ENCODE measurements around the gene IGFBP6. TPM values are rescaled to one million over a fixed set of nuclear protein-coding genes. Genes with fewer than 3 reads are reported as not detected.
A peak's percentile ranks its signal among the peaks of the same experiment; 100 is the strongest.

Gene IGFBP6
- total and polyA plus RNA-seq, 9 of the 15 experiments (the other 6 are each of a cell fraction or from before 2014, with no cell fraction given): 0.15 to 1.4 (median 0.54) TPM

GRCh38 chr12:53147653-53148052 lies 50.2 kb downstream of the IGFBP6 start (continued):
- TF ChIP-seq E2F8 (IDR thresholded peaks at IDR 0.05; ENCODE audit: low read depth, partially characterized antibody) (no peak), ZFPM2 (CRISPR knock-in tag; IDR thresholded peaks at IDR 0.05) (peak; percentile 92), RBM14 (IDR thresholded peaks at IDR 0.05; ENCODE audit: borderline replicate concordance, insufficient read depth, low read depth, low read length) (no peak), ZNF274 (IDR thresholded peaks at IDR 0.05; ENCODE audit: borderline replicate concordance, low read depth, low read length) (no peak), SLC30A9 (CRISPR knock-in tag; IDR thresholded peaks at IDR 0.05) (peak; percentile 99), LARP7 (IDR thresholded peaks at IDR 0.05) (no peak), ZNF133 (CRISPR knock-in tag; IDR thresholded peaks at IDR 0.05) (no peak), ZBTB26 (CRISPR knock-in tag; IDR thresholded peaks at IDR 0.05) (no peak), ZFP36 (IDR thresholded peaks at IDR 0.05; ENCODE audit: low read depth, low read length, partially characterized antibody) (no peak), EHMT2 (IDR thresholded peaks at IDR 0.05) (no peak), TAF1 (IDR thresholded peaks at IDR 0.05; ENCODE audit: control insufficient read depth, extremely low read depth, insufficient read depth, low read length, severe bottlenecking) (no peak), ZNF76 (CRISPR knock-in tag; IDR thresholded peaks at IDR 0.05; ENCODE audit: borderline replicate concordance) (peak; percentile 95; the same call in 1 of the 2 replicates), ZNF57 (CRISPR knock-in tag; IDR thresholded peaks at IDR 0.05) (no peak), MEF2A (IDR thresholded peaks at IDR 0.05; ENCODE audit: control insufficient read depth, low read depth, low read length) (no peak), HDGF (IDR thresholded peaks at IDR 0.05) (no peak), FOXP4 (CRISPR knock-in tag; IDR thresholded peaks at IDR 0.05; ENCODE audit: borderline replicate concordance) (no peak), KDM4B (IDR thresholded peaks at IDR 0.05; ENCODE audit: borderline replicate concordance in 2 of 2, low read depth in 1 of 2) (no peak)
- TF ChIP-seq, protein P1, sequence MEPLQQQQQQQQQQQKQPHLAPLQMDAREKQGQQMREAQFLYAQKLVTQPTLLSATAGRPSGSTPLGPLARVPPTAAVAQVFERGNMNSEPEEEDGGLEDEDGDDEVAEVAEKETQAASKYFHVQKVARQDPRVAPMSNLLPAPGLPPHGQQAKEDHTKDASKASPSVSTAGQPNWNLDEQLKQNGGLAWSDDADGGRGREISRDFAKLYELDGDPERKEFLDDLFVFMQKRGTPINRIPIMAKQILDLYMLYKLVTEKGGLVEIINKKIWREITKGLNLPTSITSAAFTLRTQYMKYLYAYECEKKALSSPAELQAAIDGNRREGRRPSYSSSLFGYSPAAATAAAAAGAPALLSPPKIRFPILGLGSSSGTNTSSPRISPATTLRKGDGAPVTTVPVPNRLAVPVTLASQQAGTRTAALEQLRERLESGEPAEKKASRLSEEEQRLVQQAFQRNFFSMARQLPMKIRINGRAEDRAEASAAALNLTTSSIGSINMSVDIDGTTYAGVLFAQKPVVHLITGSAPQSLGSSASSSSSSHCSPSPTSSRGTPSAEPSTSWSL (CRISPR knock-in tag; IDR thresholded peaks at IDR 0.05; ENCODE audit: borderline replicate concordance): no peak
